GM12873 (cell line): ENCODE results near the gene ZNF267.

Experiments
- TF ChIP-seq, protein P1 (sequence below): IDR thresholded peaks from 2 replicates; pipeline ENCODE4 v1.5.1; 2012; ENCODE audit warnings: low read depth, mild to moderate bottlenecking, moderate library complexity, low read length, control low read depth; ENCODE audit not compliant: insufficient read depth; ENCODE audit errors: missing control alignments

Gene ZNF267

DNA sequence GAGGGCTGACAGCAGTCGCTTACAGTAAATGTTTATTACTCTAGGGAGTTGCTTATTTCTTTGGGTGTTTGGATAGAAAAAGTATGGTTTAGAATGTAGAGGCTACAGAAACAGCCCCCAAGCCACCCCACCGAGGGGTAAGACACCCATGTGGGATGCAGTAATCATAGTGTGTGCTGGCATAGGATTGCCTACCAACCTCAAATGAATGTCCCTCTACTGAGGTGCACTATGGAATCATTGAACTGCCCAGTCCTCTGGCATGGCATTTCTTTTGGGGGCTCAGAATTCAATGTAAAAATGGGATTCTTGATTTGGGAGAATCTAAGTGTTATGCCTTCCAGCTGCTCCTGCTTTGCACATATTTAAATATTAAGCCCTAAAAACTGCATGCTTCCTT, 46.8 kb downstream of the ZNF267 start:
- TF ChIP-seq, protein P1, sequence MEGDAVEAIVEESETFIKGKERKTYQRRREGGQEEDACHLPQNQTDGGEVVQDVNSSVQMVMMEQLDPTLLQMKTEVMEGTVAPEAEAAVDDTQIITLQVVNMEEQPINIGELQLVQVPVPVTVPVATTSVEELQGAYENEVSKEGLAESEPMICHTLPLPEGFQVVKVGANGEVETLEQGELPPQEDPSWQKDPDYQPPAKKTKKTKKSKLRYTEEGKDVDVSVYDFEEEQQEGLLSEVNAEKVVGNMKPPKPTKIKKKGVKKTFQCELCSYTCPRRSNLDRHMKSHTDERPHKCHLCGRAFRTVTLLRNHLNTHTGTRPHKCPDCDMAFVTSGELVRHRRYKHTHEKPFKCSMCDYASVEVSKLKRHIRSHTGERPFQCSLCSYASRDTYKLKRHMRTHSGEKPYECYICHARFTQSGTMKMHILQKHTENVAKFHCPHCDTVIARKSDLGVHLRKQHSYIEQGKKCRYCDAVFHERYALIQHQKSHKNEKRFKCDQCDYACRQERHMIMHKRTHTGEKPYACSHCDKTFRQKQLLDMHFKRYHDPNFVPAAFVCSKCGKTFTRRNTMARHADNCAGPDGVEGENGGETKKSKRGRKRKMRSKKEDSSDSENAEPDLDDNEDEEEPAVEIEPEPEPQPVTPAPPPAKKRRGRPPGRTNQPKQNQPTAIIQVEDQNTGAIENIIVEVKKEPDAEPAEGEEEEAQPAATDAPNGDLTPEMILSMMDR, result no peak

DNA sequence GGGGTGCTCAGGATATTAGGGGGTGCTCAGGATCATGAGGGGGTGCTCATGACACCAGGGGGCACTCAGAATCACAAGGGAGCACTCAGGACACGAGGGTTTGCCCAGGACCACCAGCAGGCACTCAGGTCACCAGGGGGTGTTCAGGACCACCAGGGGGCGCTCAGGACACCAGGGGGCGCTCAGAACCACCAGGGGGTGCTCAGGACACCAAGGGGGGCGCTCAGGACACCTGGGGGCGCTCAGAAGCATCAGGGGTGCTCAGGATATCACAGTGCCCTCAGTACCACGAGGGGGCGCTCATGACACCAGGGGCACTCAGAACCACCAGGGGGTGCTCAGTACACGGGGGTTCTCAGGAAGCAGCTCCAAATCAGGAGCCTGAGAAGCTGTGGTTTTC, 82.6 kb downstream of the ZNF267 start:
- TF ChIP-seq, protein P1, result peak; percentile 32
